Activated CD4-positive, alpha-beta T cell treated with anti-CD3 and anti-CD28 coated beads, Interleukin-2, amount 50 U/mL, for 48 hours (primary cell): ENCODE measurements around the gene MALSU1.
A peak's percentile ranks its signal among the peaks of the same experiment; 100 is the strongest.

Source experiments
- DNase-seq, 2 experiments: peaks; one replicate each; pipeline ENCODE4 v3.0.0-alpha.2; 2020

MALSU1 gene

GRCh38 chr7:23298885-23299769 is at the start of gene MALSU1:
MALSU1 (plus strand) TSS chr7:23299339; CDS start chr7:23299353, 14 bp downstream.
- peak; percentile 98 to 99 for DNase-seq

- no peak for DNase-seq
Measured at GRCh38 chr7:23249486-23249885, 49.7 kb upstream of the MALSU1 start.

- no peak for DNase-seq
Measured at GRCh38 chr7:23254051-23254681, 45.0 kb upstream of the MALSU1 start.

GRCh38 chr7:23256731-23257130 is 42.4 kb upstream of the MALSU1 start:
- no peak for DNase-seq

- DNase-seq: no peak
Measured at GRCh38 chr7:23260371-23260770, 38.8 kb upstream of the MALSU1 start.

GRCh38 chr7:23261843-23262452 is 37.2 kb upstream of the MALSU1 start:
- DNase-seq: peak; percentile 49 to 63

GRCh38 chr7:23264916-23265458 is 34.2 kb upstream of the MALSU1 start:
- peak in 1 of 2 experiments; percentile 28 for DNase-seq

- DNase-seq: no peak
Measured at GRCh38 chr7:23266918-23267317, 32.2 kb upstream of the MALSU1 start.

- no peak for DNase-seq
Measured at GRCh38 chr7:23267357-23267756, 31.8 kb upstream of the MALSU1 start.

- no peak for DNase-seq
Measured at GRCh38 chr7:23268167-23268566, 31.0 kb upstream of the MALSU1 start.

- DNase-seq: no peak
Measured at GRCh38 chr7:23268746-23269145, 30.4 kb upstream of the MALSU1 start.

GRCh38 chr7:23272275-23272674 is 26.9 kb upstream of the MALSU1 start:
- no peak for DNase-seq

GRCh38 chr7:23273141-23273599 is 26.0 kb upstream of the MALSU1 start:
- DNase-seq: peak; percentile 96 to 97

GRCh38 chr7:23275912-23276311 is 23.2 kb upstream of the MALSU1 start:
- DNase-seq: no peak

- DNase-seq: no peak
Measured at GRCh38 chr7:23276376-23276775, 22.8 kb upstream of the MALSU1 start.

GRCh38 chr7:23276947-23277346 is 22.2 kb upstream of the MALSU1 start:
- no peak for DNase-seq

- DNase-seq: no peak
Measured at GRCh38 chr7:23277359-23277989, 21.7 kb upstream of the MALSU1 start.

- no peak for DNase-seq
Measured at GRCh38 chr7:23279819-23280525, 19.2 kb upstream of the MALSU1 start.

GRCh38 chr7:23283086-23283485 is 16.1 kb upstream of the MALSU1 start:
- no peak for DNase-seq

GRCh38 chr7:23284871-23285270 is 14.3 kb upstream of the MALSU1 start:
- DNase-seq: no peak

GRCh38 chr7:23285657-23286646 is 13.2 kb upstream of the MALSU1 start:
- DNase-seq: no peak
